K562 (cell line): Measurements from ENCODE around the gene CYP2R1. TPM values are rescaled to one million over a fixed set of nuclear protein-coding genes. Genes with fewer than 3 reads are reported as not detected.

Source experiments
- ATAC-seq: fragments of 200-7000 bp; cut with Tn5 transposase; 3 replicates; pipeline ENCODE4 v1.9.1; 2020; ENCODE audit warnings: moderate library complexity
- BruUV-seq: library from RNA; stranded (reverse); fragments of 400-500 nt; replicated peaks from 2 replicates; lab custom pipeline; 2021; lab: Mats Ljungman, UMichigan
- CTCF ChIA-PET: fragments of 300-600 bp; formaldehyde crosslinking; extraction: SDS; loops from one replicate; lab custom pipeline; 2021; ENCODE audit warnings: low intra/inter-chr PET ratio; lab: Yijun Ruan, JAX
- POLR2A ChIA-PET: fragments of 300-600, 350-650 bp; sonication (Branson Sonifier 250); formaldehyde crosslinking; extraction: SDS; loops from one replicate; lab custom pipeline; 2021; ENCODE audit warnings: antibody characterized with exemption, inconsistent platforms; lab: Yijun Ruan, JAX
- DNase-seq, 4 experiments: peaks; one replicate each; pipeline versions ENCODE4 v3.0.0 to v3.0.0-alpha.2; 2011 to 2018; ENCODE audit warnings: low spot score in 3 of 4, mixed read lengths in 3 of 4; ENCODE audit errors: extremely low read depth in 1 of 4
- FAIRE-seq: peaks from 2 replicates; lab custom pipeline; 2011; peaks lifted over from hg19 to GRCh38; lab: Jason Lieb, UNC
- H2AFZ ChIP-seq: 2 replicates; pipeline ENCODE4 v1.6.0; 2011; ENCODE audit warnings: low read depth, low read length, control low read depth, inconsistent platforms
- H3K27ac ChIP-seq: fragments of 200-600 bp; 3 replicates; pipeline ENCODE4 v1.8.0; 2011; ENCODE audit warnings: low read depth, mild to moderate bottlenecking, control low read depth, inconsistent platforms, low read length, moderate library complexity, mixed read lengths; ENCODE audit errors: extremely low read depth
- H3K27me3 ChIP-seq, 2 experiments: fragments of 300-600 bp in 1 of 2; 2 replicates in 1 of 2; 3 replicates in 1 of 2; pipeline versions ENCODE4 v1.6.0 to v1.8.0; 2011; ENCODE audit warnings: inconsistent platforms in 2 of 2, low read length in 2 of 2, mild to moderate bottlenecking in 1 of 2, mixed read lengths in 1 of 2, moderate library complexity in 1 of 2; ENCODE audit not compliant: control insufficient read depth in 2 of 2, insufficient read depth in 2 of 2
- H3K36me3 ChIP-seq: fragments of 300-600 bp; 3 replicates; pipeline ENCODE4 v1.8.0; 2011; ENCODE audit warnings: mild to moderate bottlenecking, low read length, inconsistent platforms; ENCODE audit not compliant: control insufficient read depth, insufficient read depth
- H3K4me1 ChIP-seq, 2 experiments: fragments of 200-600 bp in 1 of 2; replicated peaks in 1 of 2; 2 replicates in 1 of 2; 3 replicates in 1 of 2; pipeline versions ENCODE4 v1.5.1 to v1.8.0; 2011; ENCODE audit warnings: inconsistent platforms in 2 of 2, low read length in 2 of 2, mild to moderate bottlenecking in 1 of 2, mixed read lengths in 1 of 2, moderate library complexity in 1 of 2; ENCODE audit not compliant: control insufficient read depth in 2 of 2, insufficient read depth in 2 of 2
- H3K4me2 ChIP-seq: 2 replicates; pipeline ENCODE4 v1.6.1; 2011; ENCODE audit warnings: low read length, control low read depth, inconsistent platforms, mixed read lengths; ENCODE audit not compliant: insufficient read depth
- H3K4me3 ChIP-seq: fragments of 200-600 bp; sonication (generic), shearing (Covaris generic); 2 replicates; pipeline ENCODE4 v1.5.1; 2016; ENCODE audit warnings: control low read depth, inconsistent platforms
- H3K79me2 ChIP-seq: fragments of 200-600 bp; 3 replicates; pipeline ENCODE4 v1.8.0; 2011; ENCODE audit warnings: low read length, inconsistent platforms; ENCODE audit not compliant: control insufficient read depth, insufficient read depth
- H3K9ac ChIP-seq, 2 experiments: 2 replicates each; pipeline versions ENCODE4 v1.6.0 to v1.6.1; 2011; ENCODE audit warnings: low read depth in 2 of 2, low read length in 2 of 2, control low read depth in 1 of 2, inconsistent platforms in 1 of 2, mild to moderate bottlenecking in 1 of 2, mixed read lengths in 1 of 2; ENCODE audit not compliant: insufficient read depth in 1 of 2
- H3K9me1 ChIP-seq: one replicate; pipeline ENCODE4 v1.6.0; 2011; ENCODE audit warnings: inconsistent platforms, mild to moderate bottlenecking, low read length, moderate library complexity; ENCODE audit not compliant: control insufficient read depth, insufficient read depth
- H3K9me3 ChIP-seq: replicated peaks from 2 replicates; pipeline ENCODE4 v1.5.1; 2011; ENCODE audit warnings: low read depth, low read length, inconsistent platforms; ENCODE audit not compliant: control insufficient read depth, insufficient read depth
- H4K20me1 ChIP-seq: replicated peaks from 2 replicates; pipeline ENCODE4 v1.6.1; 2011; ENCODE audit warnings: low read length, inconsistent platforms, mixed read lengths; ENCODE audit not compliant: control insufficient read depth, insufficient read depth
- FUS ChIP-seq: fragments of 200-400 bp; formaldehyde crosslinking; optimal IDR thresholded peaks from 2 replicates; pipeline ENCODE3; 2017; ENCODE audit warnings: low read depth, low read length
- HNRNPLL ChIP-seq: fragments of 200-400 bp; formaldehyde crosslinking; IDR thresholded peaks from 2 replicates; pipeline ENCODE4 v1.6.1; 2017; ENCODE audit warnings: low read length, low read depth, mild to moderate bottlenecking; ENCODE audit not compliant: poor library complexity, severe bottlenecking
- JUN ChIP-seq, 2 experiments: sonication (generic) in 1 of 2; formaldehyde crosslinking in 1 of 2; IDR thresholded peaks; 2 replicates each; pipeline versions ENCODE4 v1.6.1 to v1.8.0; 2012 to 2022; ENCODE audit warnings: borderline replicate concordance in 2 of 2, mild to moderate bottlenecking in 2 of 2, improper control_type of control experiment in 1 of 2, low read depth in 1 of 2, low read length in 1 of 2, missing genetic modification reagents in 1 of 2
- KLF13 ChIP-seq: fragments of 450-650 bp; IDR thresholded peaks from 2 replicates; pipeline ENCODE4 v1.6.1; 2016; ENCODE audit warnings: missing genetic modification characterization, low read depth, mild to moderate bottlenecking, missing compliant biosample characterization, moderate library complexity, borderline replicate concordance
- L3MBTL2 ChIP-seq: fragments of 450-650 bp; IDR thresholded peaks from 2 replicates; pipeline ENCODE4 v1.6.1; 2016; ENCODE audit warnings: mild to moderate bottlenecking, moderate library complexity
- PHB ChIP-seq: fragments of 250-450 bp; sonication (Bioruptor Pico); IDR thresholded peaks from 2 replicates; pipeline ENCODE4 v1.5.0; 2021
- POLR2AphosphoS5 ChIP-seq: IDR thresholded peaks from 2 replicates; pipeline ENCODE4 v1.6.1; 2011; ENCODE audit warnings: mild to moderate bottlenecking, low read depth, low read length, moderate library complexity; ENCODE audit not compliant: control insufficient read depth, insufficient read depth
- RBM17 ChIP-seq: fragments of 200-400 bp; formaldehyde crosslinking; IDR thresholded peaks from 2 replicates; pipeline ENCODE4 v1.6.1; 2017; ENCODE audit warnings: low read depth, mild to moderate bottlenecking, low read length, borderline replicate concordance
- TEAD1 ChIP-seq, 2 experiments: fragments of 450-650 bp in 1 of 2; sonication (generic) in 1 of 2; formaldehyde crosslinking; IDR thresholded peaks; 2 replicates each; pipeline versions ENCODE4 v1.4.0 to v1.8.0; 2020 to 2022; ENCODE audit warnings: mild to moderate bottlenecking in 2 of 2, missing genetic modification reagents in 1 of 2
- ZC3H8 ChIP-seq: fragments of 450-650 bp; IDR thresholded peaks from 2 replicates; pipeline ENCODE4 v1.6.1; 2017
- ZFP30 ChIP-seq: fragments of 250-450 bp; sonication (Bioruptor Pico); IDR thresholded peaks from 2 replicates; pipeline ENCODE4 v1.8.0; 2022; ENCODE audit warnings: moderate library complexity, mild to moderate bottlenecking, inconsistent platforms, borderline replicate concordance
- WGBS: fragments of 100-300 bp; shearing (Covaris generic); methylation state at CpG from one replicate; pipeline ENCODE4 v1.1.6; 2016; ENCODE audit warnings: low coverage, mixed read lengths; ENCODE audit not compliant: insufficient coverage; ENCODE audit errors: missing lambda C conversion rate; 5-methylcytosine and 5-hydroxymethylcytosine counted together
- in situ Hi-C: fragments of 300-500 bp; cut with MboI; formaldehyde crosslinking; loops from 4 replicates; pipeline ENCODE4 v1.15.0; 2018; ENCODE audit warnings: inconsistent platforms, mixed read lengths
- intact Hi-C: fragments of 100-400 bp; cut with micrococcal nuclease; formaldehyde crosslinking; loops from 2 replicates; pipeline ENCODE4 v1.14.2; 2022
- polyA plus RNA-seq, 8 experiments: library from polyadenylated mRNA; depleted of rRNA in 4 of 8; stranded (reverse) in 5 of 8; unstranded in 3 of 8; fragments of >200 nt; fragmentation: Nextera tagmentation in 2 of 8; fragmentation: Illumina TruSeq in 1 of 8; extraction: Ambion mirVana in 2 of 8; extraction: Trizol in 1 of 8; gene quantifications; 2 replicates each; pipeline versions ENCODE4 v1.2.1 to v1.2.3, GENCODE V29; 2011 to 2014; ENCODE audit warnings: inconsistent platforms in 1 of 8, missing spikeins in 1 of 8
- total RNA-seq, 7 experiments: library from RNA; depleted of rRNA in 6 of 7; stranded (reverse); fragments of >200 nt in 6 of 7; fragmentation: Illumina TruSeq in 2 of 7; extraction: Trizol in 2 of 7; gene quantifications; 2 replicates each; pipeline versions ENCODE4 v1.2.1 to v1.2.3, GENCODE V29; 2011 to 2021; ENCODE audit warnings: low replicate concordance in 1 of 7
- TF ChIP-seq, protein P1 (sequence below): sonication (generic); formaldehyde crosslinking; IDR thresholded peaks from 2 replicates; pipeline ENCODE4 v1.8.1; 2023; ENCODE audit warnings: mild to moderate bottlenecking, missing genetic modification reagents
- TF ChIP-seq, protein P2 (sequence below): fragments of 250-450 bp; sonication (Bioruptor Pico); IDR thresholded peaks from 2 replicates; pipeline ENCODE4 v1.5.0; 2020; ENCODE audit warnings: mild to moderate bottlenecking

CYP2R1 gene
- total and polyA plus RNA-seq, 9 of the 15 experiments (the other 6 are each of a cell fraction or from before 2014, with no cell fraction given) = 19.4 to 40.5 (median 29.4) TPM

DNA sequence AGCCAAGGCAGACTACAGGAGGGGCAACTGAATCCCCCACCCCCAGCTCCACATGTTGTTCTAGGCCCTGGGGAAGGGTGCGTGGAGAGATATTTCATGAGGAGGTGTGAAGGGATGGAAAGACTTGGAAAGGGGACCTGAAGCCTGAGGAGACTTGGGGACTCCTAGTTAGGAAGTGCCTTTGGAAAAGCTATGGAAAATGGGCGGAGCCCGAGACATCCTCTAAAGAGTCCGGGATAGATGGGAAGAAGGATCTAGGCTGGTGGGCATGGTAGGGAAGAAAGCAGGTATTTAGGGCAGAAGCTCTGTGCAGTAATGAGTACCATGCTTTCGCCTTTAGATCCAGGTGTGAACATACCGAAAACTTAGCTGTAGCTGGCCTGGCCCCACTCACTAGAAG, 15.0 kb upstream of the CYP2R1 start:
- POLR2A ChIA-PET = interaction anchor here (0.6 to 2.5 kb wide), 9 partner anchors 12 to 451 kb away, joined by 3 to 11 read pairs (median 4); partner anchors contain the start of genes CYP2R1 and PSMA1
- H4K20me1 ChIP-seq = no peaks in the 10 kb centered on the region
- no peak overlapping the region for H3K4me2 ChIP-seq
- ATAC-seq (no peak), FAIRE-seq (no peak), DNase-seq (no peak)
- no peaks in the 10 kb centered on the region for H3K9me3 ChIP-seq
- no peak overlapping the region for H3K4me3 ChIP-seq
- H3K9ac ChIP-seq = no peak overlapping the region
- whole genome bisulfite sequencing = 92% methylated on average over 6 of the region's 6 CpGs
- TF ChIP-seq, protein P1, sequence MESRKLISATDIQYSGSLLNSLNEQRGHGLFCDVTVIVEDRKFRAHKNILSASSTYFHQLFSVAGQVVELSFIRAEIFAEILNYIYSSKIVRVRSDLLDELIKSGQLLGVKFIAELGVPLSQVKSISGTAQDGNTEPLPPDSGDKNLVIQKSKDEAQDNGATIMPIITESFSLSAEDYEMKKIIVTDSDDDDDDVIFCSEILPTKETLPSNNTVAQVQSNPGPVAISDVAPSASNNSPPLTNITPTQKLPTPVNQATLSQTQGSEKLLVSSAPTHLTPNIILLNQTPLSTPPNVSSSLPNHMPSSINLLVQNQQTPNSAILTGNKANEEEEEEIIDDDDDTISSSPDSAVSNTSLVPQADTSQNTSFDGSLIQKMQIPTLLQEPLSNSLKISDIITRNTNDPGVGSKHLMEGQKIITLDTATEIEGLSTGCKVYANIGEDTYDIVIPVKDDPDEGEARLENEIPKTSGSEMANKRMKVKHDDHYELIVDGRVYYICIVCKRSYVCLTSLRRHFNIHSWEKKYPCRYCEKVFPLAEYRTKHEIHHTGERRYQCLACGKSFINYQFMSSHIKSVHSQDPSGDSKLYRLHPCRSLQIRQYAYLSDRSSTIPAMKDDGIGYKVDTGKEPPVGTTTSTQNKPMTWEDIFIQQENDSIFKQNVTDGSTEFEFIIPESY (CRISPR knock-in tag) = no peak
- TF ChIP-seq PHB (CRISPR knock-in tag) (no peak), L3MBTL2 (no peak), TEAD1 (CRISPR knock-in tag; IDR thresholded peaks at IDR 0.05) (no peak), POLR2AphosphoS5 (no peak), FUS (no peak), ZFP30 (no peak), JUN (IDR thresholded peaks at IDR 0.05; ENCODE audit: borderline replicate concordance, low read depth, low read length) (no peak), JUN (CRISPR knock-in tag; IDR thresholded peaks at IDR 0.05; ENCODE audit: borderline replicate concordance) (no peak), KLF13 (tag) (no peak), ZC3H8 (no peak), HNRNPLL (no peak), RBM17 (no peak)
- TF ChIP-seq, protein P2, sequence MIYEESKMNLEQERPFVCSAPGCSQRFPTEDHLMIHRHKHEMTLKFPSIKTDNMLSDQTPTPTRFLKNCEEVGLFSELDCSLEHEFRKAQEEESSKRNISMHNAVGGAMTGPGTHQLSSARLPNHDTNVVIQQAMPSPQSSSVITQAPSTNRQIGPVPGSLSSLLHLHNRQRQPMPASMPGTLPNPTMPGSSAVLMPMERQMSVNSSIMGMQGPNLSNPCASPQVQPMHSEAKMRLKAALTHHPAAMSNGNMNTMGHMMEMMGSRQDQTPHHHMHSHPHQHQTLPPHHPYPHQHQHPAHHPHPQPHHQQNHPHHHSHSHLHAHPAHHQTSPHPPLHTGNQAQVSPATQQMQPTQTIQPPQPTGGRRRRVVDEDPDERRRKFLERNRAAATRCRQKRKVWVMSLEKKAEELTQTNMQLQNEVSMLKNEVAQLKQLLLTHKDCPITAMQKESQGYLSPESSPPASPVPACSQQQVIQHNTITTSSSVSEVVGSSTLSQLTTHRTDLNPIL (CRISPR knock-in tag) = no peak
- intact Hi-C loops (loop anchor here (1.0 to 5.0 kb wide), 4 partner anchors 117 to 370 kb away; partner anchors contain the start of gene PDE3B), in situ Hi-C loops (loop anchor here (10.0 kb wide), 1 partner anchor 612 kb away; no protein-coding TSS in a partner anchor)
- no peak overlapping the region for H3K27ac ChIP-seq
- no peaks in the 10 kb centered on the region for H3K27me3 ChIP-seq
- no peaks in the 10 kb centered on the region for H3K9me1 ChIP-seq
- peaks cover 0 to 12% of the 10 kb centered on the region in 2 experiments; a peak in 3 of 5 replicates for H3K4me1 ChIP-seq
- no peaks in the 10 kb centered on the region for H3K79me2 ChIP-seq
- peak overlapping the region; percentile 81; the same call in 1 of the 2 replicates for H2AFZ ChIP-seq
- CTCF ChIA-PET = interaction anchor here (1.2 to 4.0 kb wide), 4 partner anchors 117 to 302 kb away, joined by 3 to 49 read pairs (median 14); no protein-coding TSS in a partner anchor
- no TSS peak for BruUV-seq
- no peaks in the 10 kb centered on the region for H3K36me3 ChIP-seq
